ENCODE data around the gene HCN1.

HCN1 gene

DNA sequence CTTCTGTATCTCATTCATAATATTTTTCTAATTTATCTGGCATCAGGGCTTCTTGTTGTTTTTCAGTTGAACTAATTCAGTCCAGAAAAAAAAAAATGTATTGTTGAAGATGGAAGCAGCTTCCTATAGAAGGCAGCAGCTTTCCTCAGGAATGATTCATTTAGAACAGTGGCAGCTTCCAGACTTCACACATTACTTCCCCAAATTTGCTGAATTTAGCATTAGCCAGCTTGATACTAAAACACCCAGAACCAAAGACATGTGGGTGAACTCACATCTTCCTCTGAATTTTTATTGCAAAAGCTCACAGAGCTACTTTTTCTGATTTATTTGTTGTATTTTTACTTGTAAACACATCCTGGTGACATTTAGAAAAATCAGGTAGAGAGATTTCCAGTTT lies 53.8 kb downstream of the HCN1 start:
- TF ChIP-seq CTCF (IDR thresholded peaks at IDR 0.05; ENCODE audit: unreplicated experiment in 3 of 3), result no peak
- no peak overlapping the region for H3K27ac Mint-ChIP-seq
- H3K4me1 Mint-ChIP-seq, result no peaks in the 10 kb centered on the region
- H3K36me3 Mint-ChIP-seq (ENCODE audit: low read depth), result no peaks in the 10 kb centered on the region
- H3K9me3 Mint-ChIP-seq, result no peaks in the 10 kb centered on the region
- no peaks in the 10 kb centered on the region for H3K27me3 Mint-ChIP-seq (ENCODE audit: low read depth)
- no peak overlapping the region for H3K4me3 Mint-ChIP-seq

- Mint-ChIP-seq H3K36me3 (ENCODE audit: low read depth) (no peaks in the 10 kb centered on the region), H3K4me1 (no peaks in the 10 kb centered on the region), H3K4me3 (no peak overlapping the region), H3K27ac (no peak overlapping the region), H3K27me3 (ENCODE audit: low read depth) (peaks cover 7% of the 10 kb centered on the region), H3K9me3 (no peaks in the 10 kb centered on the region)
- peak; percentile 33 to 50 (median 48) for TF ChIP-seq CTCF (IDR thresholded peaks at IDR 0.05; ENCODE audit: unreplicated experiment in 3 of 3)
These were observed 57.1 kb downstream of the HCN1 start for GRCh38 chr5:45639040-45639439.

- no peak overlapping the region for H3K27ac Mint-ChIP-seq
- H3K4me3 Mint-ChIP-seq, result no peak overlapping the region
- no peaks in the 10 kb centered on the region for H3K9me3 Mint-ChIP-seq
- H3K4me1 Mint-ChIP-seq, result no peaks in the 10 kb centered on the region
- TF ChIP-seq CTCF (IDR thresholded peaks at IDR 0.05; ENCODE audit: unreplicated experiment in 3 of 3), result no peak
- H3K36me3 Mint-ChIP-seq (ENCODE audit: low read depth), result no peaks in the 10 kb centered on the region
- H3K27me3 Mint-ChIP-seq (ENCODE audit: low read depth), result no peaks in the 10 kb centered on the region
These were observed 69.0 kb downstream of the HCN1 start for GRCh38 chr5:45627076-45627656.

DNA sequence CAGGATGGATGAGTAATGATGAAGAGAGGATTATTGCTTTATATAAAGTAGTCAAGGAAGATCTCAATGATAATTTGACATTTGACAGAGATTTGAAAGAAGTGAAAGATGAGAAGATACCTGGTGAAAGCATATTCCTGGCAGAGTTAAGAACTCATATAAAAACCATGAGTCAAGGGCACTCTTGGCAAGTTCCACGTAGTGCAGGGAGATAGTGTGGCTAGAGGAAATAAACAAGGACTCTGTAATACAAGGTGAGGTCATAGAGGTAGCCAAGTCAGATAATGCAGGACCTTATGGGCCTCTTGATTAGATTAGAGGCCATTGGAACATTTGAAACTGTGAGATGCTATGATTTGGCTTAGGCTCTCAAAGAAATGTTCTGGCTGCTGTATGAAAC lies 72.3 kb downstream of the HCN1 start:
- no peaks in the 10 kb centered on the region for H3K36me3 Mint-ChIP-seq (ENCODE audit: low read depth)
- TF ChIP-seq CTCF (IDR thresholded peaks at IDR 0.05; ENCODE audit: unreplicated experiment in 3 of 3), result no peak
- H3K27ac Mint-ChIP-seq, result no peak overlapping the region
- no peaks in the 10 kb centered on the region for H3K27me3 Mint-ChIP-seq (ENCODE audit: low read depth)
- H3K9me3 Mint-ChIP-seq, result no peaks in the 10 kb centered on the region
- H3K4me1 Mint-ChIP-seq, result no peaks in the 10 kb centered on the region
- H3K4me3 Mint-ChIP-seq, result no peak overlapping the region

GRCh38 chr5:45622365-45622764 lies 73.8 kb downstream of the HCN1 start:
- Mint-ChIP-seq H3K27ac (no peak overlapping the region), H3K36me3 (ENCODE audit: low read depth) (no peaks in the 10 kb centered on the region), H3K4me1 (no peaks in the 10 kb centered on the region), H3K27me3 (ENCODE audit: low read depth) (no peaks in the 10 kb centered on the region), H3K9me3 (no peaks in the 10 kb centered on the region), H3K4me3 (no peak overlapping the region)
- TF ChIP-seq CTCF (IDR thresholded peaks at IDR 0.05; ENCODE audit: unreplicated experiment in 3 of 3), result no peak

DNA sequence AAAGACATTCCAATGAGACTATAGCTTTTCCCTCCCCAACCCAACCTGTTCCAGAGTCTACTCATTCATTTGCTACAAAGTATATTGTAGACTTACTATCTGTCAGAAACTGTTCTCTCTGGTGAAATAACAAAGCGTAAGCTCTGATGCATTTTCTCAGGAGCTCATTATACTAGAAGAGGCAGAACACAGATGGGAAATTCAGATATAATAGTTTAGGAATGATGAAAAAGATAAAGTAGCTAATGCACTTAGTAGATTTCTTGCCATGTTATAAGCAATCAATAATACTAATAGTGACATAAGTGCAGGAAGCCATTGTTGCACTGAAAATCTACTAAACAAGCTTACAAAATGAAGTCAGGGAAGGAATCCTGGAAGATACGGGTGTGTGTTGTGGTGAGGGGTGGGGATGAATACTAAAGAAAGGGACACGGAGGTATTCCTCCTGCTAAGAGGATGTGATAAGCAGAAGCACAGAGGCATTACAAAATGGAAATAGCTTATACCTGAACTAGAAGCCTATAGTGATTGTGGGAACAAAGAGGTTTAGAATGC lies 78.2 kb downstream of the HCN1 start:
- Mint-ChIP-seq H3K27me3 (ENCODE audit: low read depth) (no peaks in the 10 kb centered on the region), H3K4me3 (no peak overlapping the region), H3K4me1 (no peaks in the 10 kb centered on the region), H3K27ac (no peak overlapping the region), H3K9me3 (no peaks in the 10 kb centered on the region), H3K36me3 (ENCODE audit: low read depth) (no peaks in the 10 kb centered on the region)
- TF ChIP-seq CTCF (IDR thresholded peaks at IDR 0.05; ENCODE audit: unreplicated experiment in 3 of 3), result no peak
